Measurements from ENCODE around the gene NLK.

NLK gene

DNA sequence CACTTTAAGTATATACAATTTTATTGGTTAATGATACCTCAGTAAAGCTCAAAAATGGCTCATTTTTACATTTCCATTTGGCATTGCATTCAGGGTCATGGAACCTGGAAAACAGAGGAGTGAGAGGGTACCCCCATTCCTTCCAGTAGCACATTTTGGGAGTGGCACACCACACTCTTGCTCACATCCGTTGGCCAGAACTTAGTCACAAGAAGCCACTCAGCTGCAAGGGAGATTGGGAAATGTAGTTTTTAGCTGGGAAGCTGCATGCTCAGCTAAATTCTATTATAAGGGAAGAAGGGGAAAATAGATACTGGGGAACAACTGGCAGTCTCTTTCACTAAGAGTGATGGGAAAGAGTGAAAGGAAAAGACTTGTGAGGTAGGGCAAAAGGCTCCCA is 174.1 kb downstream of the NLK start:
- H3K9ac ChIP-seq (ENCODE audit: low read depth, low read length, poor library complexity, severe bottlenecking) = no peak overlapping the region

GRCh38 chr17:28219771-28220170 is 177.3 kb downstream of the NLK start:
- Histone ChIP-seq H3F3A (ENCODE audit: low read depth) (no peaks in the 10 kb centered on the region), H3K79me2 (ENCODE audit: insufficient read depth, low read length) (no peaks in the 10 kb centered on the region), H3K9ac (ENCODE audit: low read depth, low read length, poor library complexity, severe bottlenecking) (no peak overlapping the region), H3K27me3 (ENCODE audit: insufficient read depth, low read length, poor library complexity, severe bottlenecking) (no peaks in the 10 kb centered on the region), H4K20me1 (ENCODE audit: insufficient read depth, low read length, poor library complexity, severe bottlenecking) (no peaks in the 10 kb centered on the region), H3K4me3 (ENCODE audit: low read length, poor library complexity, severe bottlenecking) (no peak overlapping the region), H3K9me3 (ENCODE audit: insufficient read depth, low read depth, low read length) (no peaks in the 10 kb centered on the region), H3K36me3 (ENCODE audit: insufficient read depth, low read length) (no peaks in the 10 kb centered on the region), H3K4me2 (ENCODE audit: low read depth, low read length, poor library complexity, severe bottlenecking) (no peak overlapping the region), H3K9me2 (replicated peaks; ENCODE audit: low read depth, low read length) (no peaks in the 10 kb centered on the region), H3K4me1 (ENCODE audit: insufficient read depth, low read length, poor library complexity, severe bottlenecking) (no peaks in the 10 kb centered on the region), H2AFZ (ENCODE audit: low read length) (no peak overlapping the region)
- TF ChIP-seq, protein P1, sequence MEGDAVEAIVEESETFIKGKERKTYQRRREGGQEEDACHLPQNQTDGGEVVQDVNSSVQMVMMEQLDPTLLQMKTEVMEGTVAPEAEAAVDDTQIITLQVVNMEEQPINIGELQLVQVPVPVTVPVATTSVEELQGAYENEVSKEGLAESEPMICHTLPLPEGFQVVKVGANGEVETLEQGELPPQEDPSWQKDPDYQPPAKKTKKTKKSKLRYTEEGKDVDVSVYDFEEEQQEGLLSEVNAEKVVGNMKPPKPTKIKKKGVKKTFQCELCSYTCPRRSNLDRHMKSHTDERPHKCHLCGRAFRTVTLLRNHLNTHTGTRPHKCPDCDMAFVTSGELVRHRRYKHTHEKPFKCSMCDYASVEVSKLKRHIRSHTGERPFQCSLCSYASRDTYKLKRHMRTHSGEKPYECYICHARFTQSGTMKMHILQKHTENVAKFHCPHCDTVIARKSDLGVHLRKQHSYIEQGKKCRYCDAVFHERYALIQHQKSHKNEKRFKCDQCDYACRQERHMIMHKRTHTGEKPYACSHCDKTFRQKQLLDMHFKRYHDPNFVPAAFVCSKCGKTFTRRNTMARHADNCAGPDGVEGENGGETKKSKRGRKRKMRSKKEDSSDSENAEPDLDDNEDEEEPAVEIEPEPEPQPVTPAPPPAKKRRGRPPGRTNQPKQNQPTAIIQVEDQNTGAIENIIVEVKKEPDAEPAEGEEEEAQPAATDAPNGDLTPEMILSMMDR (conservative IDR thresholded peaks at IDR 0.05; ENCODE audit: low read length) = no peak
- TF ChIP-seq EZH2phosphoT487 (IDR thresholded peaks at IDR 0.05; ENCODE audit: borderline replicate concordance) = no peak

More for the DNA sequence above, 174.1 kb downstream of the NLK start:
- H2AFZ ChIP-seq (ENCODE audit: low read length) = no peak overlapping the region; the same call in 1 of the 2 replicates
- H3K4me3 ChIP-seq (ENCODE audit: low read length, poor library complexity, severe bottlenecking) = no peak overlapping the region
- H3K9me2 ChIP-seq (replicated peaks; ENCODE audit: low read depth, low read length) = no peaks in the 10 kb centered on the region
- no peaks in the 10 kb centered on the region for H3K36me3 ChIP-seq (ENCODE audit: insufficient read depth, low read length)
- H3K9me3 ChIP-seq (ENCODE audit: insufficient read depth, low read depth, low read length) = peaks cover 3% of the 10 kb centered on the region; the same call in 1 of the 2 replicates
- no peak overlapping the region for H3K4me2 ChIP-seq (ENCODE audit: low read depth, low read length, poor library complexity, severe bottlenecking)
- no peaks in the 10 kb centered on the region for H3K27me3 ChIP-seq (ENCODE audit: insufficient read depth, low read length, poor library complexity, severe bottlenecking)
- no peaks in the 10 kb centered on the region for H3K4me1 ChIP-seq (ENCODE audit: insufficient read depth, low read length, poor library complexity, severe bottlenecking)
- H3F3A ChIP-seq (ENCODE audit: low read depth) = no peaks in the 10 kb centered on the region
- TF ChIP-seq, protein P1 (conservative IDR thresholded peaks at IDR 0.05; ENCODE audit: low read length) = no peak
- TF ChIP-seq EZH2phosphoT487 (IDR thresholded peaks at IDR 0.05; ENCODE audit: borderline replicate concordance) = no peak
- no peaks in the 10 kb centered on the region for H3K79me2 ChIP-seq (ENCODE audit: insufficient read depth, low read length)
- no peaks in the 10 kb centered on the region for H4K20me1 ChIP-seq (ENCODE audit: insufficient read depth, low read length, poor library complexity, severe bottlenecking)

GRCh38 chr17:28221751-28222414 is 179.4 kb downstream of the NLK start:
- Histone ChIP-seq H3K79me2 (ENCODE audit: insufficient read depth, low read length) (no peaks in the 10 kb centered on the region), H2AFZ (ENCODE audit: low read length) (no peak overlapping the region), H3K4me1 (ENCODE audit: insufficient read depth, low read length, poor library complexity, severe bottlenecking) (no peaks in the 10 kb centered on the region), H3K9ac (ENCODE audit: low read depth, low read length, poor library complexity, severe bottlenecking) (no peak overlapping the region), H3K9me3 (ENCODE audit: insufficient read depth, low read depth, low read length) (no peaks in the 10 kb centered on the region), H3K36me3 (ENCODE audit: insufficient read depth, low read length) (no peaks in the 10 kb centered on the region), H3K4me3 (ENCODE audit: low read length, poor library complexity, severe bottlenecking) (no peak overlapping the region), H3F3A (ENCODE audit: low read depth) (no peaks in the 10 kb centered on the region), H4K20me1 (ENCODE audit: insufficient read depth, low read length, poor library complexity, severe bottlenecking) (no peaks in the 10 kb centered on the region), H3K27me3 (ENCODE audit: insufficient read depth, low read length, poor library complexity, severe bottlenecking) (no peaks in the 10 kb centered on the region), H3K9me2 (replicated peaks; ENCODE audit: low read depth, low read length) (no peaks in the 10 kb centered on the region), H3K4me2 (ENCODE audit: low read depth, low read length, poor library complexity, severe bottlenecking) (no peak overlapping the region)
- TF ChIP-seq EZH2phosphoT487 (IDR thresholded peaks at IDR 0.05; ENCODE audit: borderline replicate concordance) = no peak
- TF ChIP-seq, protein P1 (conservative IDR thresholded peaks at IDR 0.05; ENCODE audit: low read length) = no peak

All from Loucy (cell line).